Mesenchymal stem cell (in vitro differentiated cells and primary cell): Measurements from ENCODE around the gene KDM5B.
"Not testable (repeated sequence)": the region's sequence is repeated elsewhere in the genome, so short reads cannot be mapped to it uniquely, and the experiment has no call there.

Experiments
- DNase-seq: peaks from one replicate; pipeline ENCODE4 v3.0.0-alpha.2; 2013
- H2AFZ ChIP-seq: one replicate; pipeline ENCODE4 v1.6.1; 2013; ENCODE audit warnings: low read depth, mild to moderate bottlenecking, control low read depth, inconsistent platforms, low read length, moderate library complexity
- H2AK5ac ChIP-seq: 2 replicates; pipeline ENCODE4 v1.6.1; 2013; ENCODE audit warnings: low read length, moderate library complexity, mild to moderate bottlenecking, inconsistent platforms; ENCODE audit not compliant: severe bottlenecking
- H2BK120ac ChIP-seq: one replicate; pipeline ENCODE4 v1.6.1; 2013; ENCODE audit warnings: low read depth, mild to moderate bottlenecking, inconsistent platforms, low read length, moderate library complexity
- H2BK12ac ChIP-seq, 2 experiments: one replicate each; pipeline ENCODE4 v1.6.1; 2013; ENCODE audit warnings: inconsistent platforms in 2 of 2, low read length in 2 of 2, mild to moderate bottlenecking in 2 of 2, moderate library complexity in 2 of 2, control low read depth in 1 of 2
- H2BK15ac ChIP-seq: one replicate; pipeline ENCODE4 v1.6.1; 2013; ENCODE audit warnings: mild to moderate bottlenecking, low read depth, inconsistent platforms; ENCODE audit not compliant: poor library complexity, severe bottlenecking
- H2BK5ac ChIP-seq: 2 replicates; pipeline ENCODE4 v1.6.1; 2013; ENCODE audit warnings: low read depth, mild to moderate bottlenecking, low read length, control low read depth, inconsistent platforms; ENCODE audit not compliant: poor library complexity, severe bottlenecking
- H3K14ac ChIP-seq, 2 experiments: one replicate each; pipeline ENCODE4 v1.6.1; 2013; ENCODE audit warnings: inconsistent platforms in 2 of 2, low read length in 2 of 2, control low read depth in 1 of 2, mild to moderate bottlenecking in 1 of 2, moderate library complexity in 1 of 2
- H3K18ac ChIP-seq, 2 experiments: one replicate each; pipeline ENCODE4 v1.6.1; 2013; ENCODE audit warnings: inconsistent platforms in 2 of 2, low read length in 2 of 2, control low read depth in 1 of 2, low read depth in 1 of 2, mild to moderate bottlenecking in 1 of 2
- H3K23ac ChIP-seq, 2 experiments: one replicate each; pipeline ENCODE4 v1.6.1; 2013; ENCODE audit warnings: inconsistent platforms in 2 of 2, low read length in 2 of 2, mild to moderate bottlenecking in 2 of 2, moderate library complexity in 2 of 2, control low read depth in 1 of 2
- H3K27ac ChIP-seq: 2 replicates; pipeline ENCODE4 v1.5.1; 2013; ENCODE audit warnings: mild to moderate bottlenecking, moderate library complexity, low read length, control low read depth, inconsistent platforms; ENCODE audit not compliant: poor library complexity, severe bottlenecking
- H3K27me3 ChIP-seq, 2 experiments: 2 replicates each; pipeline versions ENCODE4 v1.6.1 to v1.7.0; 2013; ENCODE audit warnings: low read length in 2 of 2, mild to moderate bottlenecking in 2 of 2, moderate library complexity in 2 of 2, control low read depth in 1 of 2, inconsistent platforms in 1 of 2; ENCODE audit not compliant: control insufficient read depth in 1 of 2, insufficient read depth in 1 of 2
- H3K36me3 ChIP-seq, 2 experiments: 2 replicates each; pipeline versions ENCODE4 v1.6.1 to v1.7.0; 2013; ENCODE audit warnings: low read length in 2 of 2, control low read depth in 1 of 2, inconsistent platforms in 1 of 2, low read depth in 1 of 2, mild to moderate bottlenecking in 1 of 2; ENCODE audit not compliant: insufficient read depth in 2 of 2, control insufficient read depth in 1 of 2
- H3K4ac ChIP-seq, 2 experiments: one replicate each; pipeline ENCODE4 v1.6.1; 2013; ENCODE audit warnings: inconsistent platforms in 2 of 2, low read length in 2 of 2, mild to moderate bottlenecking in 2 of 2, moderate library complexity in 2 of 2, control low read depth in 1 of 2, low read depth in 1 of 2
- H3K4me1 ChIP-seq: 2 replicates; pipeline ENCODE4 v1.6.1; 2013; ENCODE audit warnings: low read depth, low read length, control low read depth; ENCODE audit not compliant: control insufficient read depth, insufficient read depth
- H3K4me2 ChIP-seq: 2 replicates; pipeline ENCODE4 v1.6.1; 2013; ENCODE audit warnings: low read length, mild to moderate bottlenecking, inconsistent platforms; ENCODE audit not compliant: poor library complexity, severe bottlenecking
- H3K4me3 ChIP-seq, 2 experiments: 2 replicates each; pipeline versions ENCODE4 v1.5.1 to v1.7.0; 2013; ENCODE audit warnings: low read length in 2 of 2, mild to moderate bottlenecking in 2 of 2, control low read depth in 1 of 2, low read depth in 1 of 2; ENCODE audit not compliant: insufficient read depth in 1 of 2
- H3K79me1 ChIP-seq: replicated peaks from 2 replicates; pipeline ENCODE4 v1.6.1; 2013; ENCODE audit warnings: mild to moderate bottlenecking, control low read depth, low read length, inconsistent platforms; ENCODE audit not compliant: poor library complexity, severe bottlenecking
- H3K9ac ChIP-seq: 2 replicates; pipeline ENCODE4 v1.7.0; 2013; ENCODE audit warnings: mild to moderate bottlenecking, low read length, moderate library complexity
- H3K9me3 ChIP-seq: 2 replicates; pipeline ENCODE4 v1.7.0; 2013; ENCODE audit warnings: mild to moderate bottlenecking, low read length; ENCODE audit not compliant: control insufficient read depth
- H4K8ac ChIP-seq: one replicate; pipeline ENCODE4 v1.6.1; 2013; ENCODE audit warnings: inconsistent platforms, mild to moderate bottlenecking, low read length, moderate library complexity
- H4K91ac ChIP-seq: one replicate; pipeline ENCODE4 v1.6.1; 2013; ENCODE audit warnings: mild to moderate bottlenecking, low read length, inconsistent platforms
- WGBS: methylation state at CpG from one replicate; pipeline ENCODE4 v1.1.7; 2013; ENCODE audit warnings: mixed read lengths; 5-methylcytosine and 5-hydroxymethylcytosine counted together

Gene KDM5B

DNA sequence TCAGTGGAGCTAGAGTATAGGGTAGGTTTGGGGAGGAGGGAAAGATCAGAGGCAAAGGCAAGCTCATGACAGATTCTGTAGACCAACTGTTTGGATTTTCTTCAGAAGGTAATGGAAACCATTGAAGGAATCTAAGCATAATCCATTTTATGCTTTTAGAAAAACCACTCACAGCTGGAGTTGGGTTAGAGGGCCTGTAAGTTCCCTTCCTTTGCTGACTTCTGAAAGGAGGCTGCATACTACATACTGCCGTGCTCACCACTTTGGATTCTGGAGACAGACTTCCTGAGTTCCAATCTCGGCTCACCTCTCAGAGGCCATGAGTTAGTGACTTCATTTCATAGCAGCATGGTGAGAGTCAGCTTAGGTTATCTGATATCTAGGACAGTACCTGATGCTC is 91.6 kb downstream of the KDM5B start:
- Histone ChIP-seq H3K4me3 (no peak overlapping the region), H4K8ac (no peak overlapping the region), H2BK15ac (no peak overlapping the region), H3K4me2 (no peak overlapping the region), H2AFZ (no peak overlapping the region), H2AK5ac (no peak overlapping the region), H3K9ac (no peak overlapping the region), H4K91ac (no peak overlapping the region), H3K27ac (no peak overlapping the region), H3K36me3 (no peaks in the 10 kb centered on the region), H3K9me3 (no peaks in the 10 kb centered on the region), H3K4me1 (no peaks in the 10 kb centered on the region), H3K27me3 (peaks cover 29 to 59% of the 10 kb centered on the region in 2 experiments), H3K4ac (no peak overlapping the region), H3K23ac (no peak overlapping the region), H3K79me1 (no peaks in the 10 kb centered on the region), H3K18ac (no peak overlapping the region), H2BK5ac (no peak overlapping the region), H2BK120ac (no peak overlapping the region), H3K14ac (no peak overlapping the region), H2BK12ac (no peak overlapping the region)
- WGBS: 91% methylated on average over 2 of the region's 2 CpGs
- DNase-seq: no peak

DNA sequence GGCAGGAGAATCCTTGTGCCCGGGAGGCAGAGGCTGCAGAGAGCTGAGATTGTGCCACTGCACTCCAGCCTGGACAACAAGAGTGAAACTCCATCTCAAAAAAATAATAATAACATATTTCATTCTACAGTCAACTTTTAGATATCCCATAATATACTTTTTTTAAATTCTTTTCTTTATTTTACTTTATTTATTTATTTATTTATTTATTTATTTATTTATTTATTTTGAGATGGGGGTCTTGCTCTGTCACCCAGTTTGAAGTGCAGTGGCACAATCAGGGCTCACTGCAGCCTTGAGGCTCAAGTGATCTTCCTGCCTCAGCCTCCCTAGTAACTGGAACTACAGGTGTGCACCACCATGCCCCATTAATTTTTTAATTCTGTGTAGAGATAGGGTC is 94.0 kb downstream of the KDM5B start:
- Histone ChIP-seq H3K4me1 (peaks cover 12% of the 10 kb centered on the region), H3K27me3 (peaks cover 53 to 83% of the 10 kb centered on the region in 2 experiments)
- H3K9me3 ChIP-seq, H3K27ac ChIP-seq, H3K79me1 ChIP-seq, H2BK12ac ChIP-seq, H3K18ac ChIP-seq, H3K4me3 ChIP-seq, H3K23ac ChIP-seq, H2BK15ac ChIP-seq, H4K91ac ChIP-seq, DNase-seq, H3K36me3 ChIP-seq, H2AK5ac ChIP-seq, H3K4me2 ChIP-seq, H4K8ac ChIP-seq, H3K14ac ChIP-seq, H2BK120ac ChIP-seq, H2BK5ac ChIP-seq, H3K4ac ChIP-seq, H3K9ac ChIP-seq, H2AFZ ChIP-seq: not testable (repeated sequence)
- WGBS: 73% methylated on average over 1 of the region's 1 CpG

- Histone ChIP-seq H3K27me3 (peaks cover 64 to 84% of the 10 kb centered on the region in 2 experiments), H3K4ac (no peak overlapping the region), H2BK15ac (no peak overlapping the region), H3K4me2 (no peak overlapping the region), H3K79me1 (no peaks in the 10 kb centered on the region), H2BK12ac (no peak overlapping the region), H2AFZ (no peak overlapping the region), H2BK120ac (no peak overlapping the region), H4K8ac (no peak overlapping the region), H3K9me3 (no peaks in the 10 kb centered on the region), H2BK5ac (no peak overlapping the region), H3K4me3 (no peak overlapping the region), H2AK5ac (no peak overlapping the region), H4K91ac (no peak overlapping the region), H3K9ac (no peak overlapping the region), H3K23ac (no peak overlapping the region), H3K36me3 (no peaks in the 10 kb centered on the region), H3K27ac (no peak overlapping the region), H3K14ac (no peak overlapping the region), H3K18ac (no peak overlapping the region), H3K4me1 (peaks cover 12% of the 10 kb centered on the region)
- no peak for DNase-seq
- WGBS: 62% methylated on average over 4 of the region's 4 CpGs
Observed at GRCh38 chr1:202713110-202713509, 95.1 kb downstream of the KDM5B start.

GRCh38 chr1:202711949-202712635 is 96.1 kb downstream of the KDM5B start:
- H3K79me1 ChIP-seq: no peaks in the 10 kb centered on the region
- no peak overlapping the region for H2BK15ac ChIP-seq
- H2AK5ac ChIP-seq: no peak overlapping the region
- no peak overlapping the region for H4K8ac ChIP-seq
- no peak overlapping the region for H4K91ac ChIP-seq
- DNase-seq: no peak
- no peak overlapping the region for H3K18ac ChIP-seq
- no peak overlapping the region for H2BK5ac ChIP-seq
- H3K4me1 ChIP-seq: peaks cover 12% of the 10 kb centered on the region
- H3K9ac ChIP-seq: no peak overlapping the region
- H3K4me2 ChIP-seq: no peak overlapping the region
- no peak overlapping the region for H2BK120ac ChIP-seq
- H3K27ac ChIP-seq: no peak overlapping the region
- H2AFZ ChIP-seq: no peak overlapping the region
- no peaks in the 10 kb centered on the region for H3K36me3 ChIP-seq
- peaks cover 74 to 86% of the 10 kb centered on the region in 2 experiments for H3K27me3 ChIP-seq
- H3K9me3 ChIP-seq: no peaks in the 10 kb centered on the region
- WGBS: 80% methylated on average over 8 of the region's 9 CpGs
- no peak overlapping the region for H3K14ac ChIP-seq
- no peak overlapping the region for H2BK12ac ChIP-seq
- no peak overlapping the region for H3K23ac ChIP-seq
- no peak overlapping the region for H3K4ac ChIP-seq
- H3K4me3 ChIP-seq: no peak overlapping the region
